Effector CD8-positive, alpha-beta T cell (primary cell): ENCODE data around the gene ATP8B1.
"Not testable (repeated sequence)": the region's sequence is repeated elsewhere in the genome, so short reads cannot be mapped to it uniquely, and the experiment has no call there.

Experiments
- DNase-seq: peaks from one replicate; lab custom pipeline; 2025; lab: John Stamatoyannopoulos, UW

The ATP8B1 gene

GRCh38 chr18:57719211-57719935 lies 83.7 kb downstream of the ATP8B1 start:
- not testable (repeated sequence) for DNase-seq

DNA sequence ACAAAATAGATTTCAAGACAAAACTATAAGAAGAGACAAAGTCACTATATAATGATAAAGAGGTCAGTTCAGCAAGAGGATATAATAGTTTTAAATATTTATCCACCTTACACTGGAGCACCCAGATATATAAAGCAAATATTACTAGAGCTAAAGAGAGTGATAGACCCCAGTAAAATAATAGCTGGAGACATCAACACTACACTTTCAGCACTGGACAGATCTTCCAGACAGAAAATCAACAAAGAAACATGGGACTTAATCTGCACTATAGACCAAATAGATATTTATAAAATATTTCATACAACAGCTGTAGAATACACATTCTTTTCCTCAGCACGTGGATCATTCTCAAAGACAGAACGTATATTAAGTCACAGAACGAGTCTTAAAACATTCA lies 86.6 kb downstream of the ATP8B1 start:
- no peak for DNase-seq

DNA sequence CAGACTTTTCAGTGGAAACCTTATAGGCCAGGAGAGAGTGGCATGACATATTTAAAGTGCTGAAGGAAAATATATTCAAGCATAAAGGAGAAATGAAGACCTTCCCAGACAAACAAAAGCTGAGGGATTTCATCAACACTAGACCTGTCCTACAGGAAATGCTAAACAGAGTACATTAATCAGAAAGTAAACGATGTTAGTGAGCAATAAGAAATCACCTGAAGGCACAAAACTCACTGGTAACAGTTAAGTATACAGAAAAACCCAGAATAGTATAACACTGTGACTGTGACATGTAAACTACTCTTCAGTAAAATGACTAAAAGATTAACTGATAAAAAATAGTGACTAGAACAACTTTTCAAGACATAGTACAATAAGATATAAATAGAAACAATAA lies 87.4 kb downstream of the ATP8B1 start:
- no peak for DNase-seq

- DNase-seq = no peak
Measured at GRCh38 chr18:57715073-57715472, 88.0 kb downstream of the ATP8B1 start.

DNA sequence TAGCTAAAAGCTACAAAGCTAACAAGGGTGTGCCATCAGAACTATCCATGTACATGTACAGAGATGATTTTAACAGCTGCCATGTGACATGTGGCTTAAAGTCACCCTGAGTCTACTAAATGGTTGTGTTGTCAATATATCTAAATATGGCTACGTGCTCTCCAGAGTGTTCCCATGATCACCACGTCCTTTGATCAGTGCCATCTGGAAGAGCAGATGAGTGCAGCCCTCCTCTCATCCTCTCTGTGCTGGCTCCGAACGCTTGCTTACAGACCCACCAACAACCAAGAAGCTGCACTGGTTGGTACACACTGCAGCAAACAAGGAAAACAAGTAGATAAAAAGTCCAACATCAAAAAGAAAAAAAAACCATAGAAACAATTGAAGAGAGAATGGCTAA lies 92.9 kb downstream of the ATP8B1 start:
- no peak for DNase-seq

DNA sequence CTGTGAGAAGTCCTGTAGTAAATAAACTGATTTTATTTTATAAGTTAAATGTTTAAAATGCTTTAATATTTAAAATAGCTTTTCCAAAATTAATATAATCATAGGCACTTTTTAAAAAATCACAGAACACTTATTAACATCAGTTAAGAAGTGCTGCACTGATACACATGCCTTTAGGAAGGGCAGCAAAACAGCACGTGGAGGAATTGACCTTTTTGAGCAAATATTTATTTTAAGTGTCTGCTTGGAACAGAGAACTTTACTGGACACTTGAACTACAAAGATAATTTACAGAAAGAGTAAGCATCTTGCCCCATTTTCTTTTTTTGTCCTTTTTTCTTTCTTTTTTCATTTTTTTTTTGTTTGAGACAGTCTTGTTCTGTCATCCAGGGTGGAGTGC lies 93.8 kb downstream of the ATP8B1 start:
- no peak for DNase-seq

GRCh38 chr18:57708288-57708687 lies 94.8 kb downstream of the ATP8B1 start:
- no peak for DNase-seq

GRCh38 chr18:57705832-57706595 lies 97.1 kb downstream of the ATP8B1 start:
- no peak for DNase-seq

- no peak for DNase-seq
Measured at GRCh38 chr18:57705011-57705410, 98.1 kb downstream of the ATP8B1 start.

DNA sequence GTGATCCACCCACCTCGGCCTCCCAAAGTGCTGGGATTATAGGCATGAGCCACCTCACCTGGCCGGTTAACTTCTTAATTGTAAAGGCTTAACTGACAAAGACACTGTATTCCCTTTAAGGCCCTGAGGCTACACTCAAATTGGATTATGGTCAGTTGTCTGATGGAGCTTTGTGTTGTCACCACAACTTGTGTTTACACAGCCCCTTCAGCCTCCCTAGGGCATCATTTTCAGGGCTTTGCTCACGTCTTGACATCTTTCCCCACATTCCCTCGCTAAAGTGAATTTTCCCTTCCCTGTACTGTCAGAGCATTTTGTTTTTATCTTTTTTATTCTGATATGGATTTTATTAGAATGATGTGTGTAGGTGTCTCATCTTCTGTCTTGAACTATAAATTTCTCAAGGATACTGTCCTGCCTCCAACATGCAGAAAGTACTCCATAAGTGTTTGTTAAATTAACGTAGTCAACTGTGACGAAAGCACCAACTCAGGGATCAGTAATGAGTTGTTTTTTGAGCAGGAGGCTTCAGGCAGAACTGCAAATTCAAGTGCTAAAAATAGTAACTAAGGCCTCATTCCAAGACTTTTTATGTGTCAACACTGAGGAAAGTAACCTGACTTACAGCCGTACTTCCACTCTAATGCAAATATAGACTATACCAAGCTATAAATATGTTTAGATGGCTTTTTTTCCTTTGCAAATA lies 104.4 kb downstream of the ATP8B1 start:
- DNase-seq = no peak

GRCh38 chr18:57697426-57697825 lies 105.7 kb downstream of the ATP8B1 start:
- DNase-seq = no peak

DNA sequence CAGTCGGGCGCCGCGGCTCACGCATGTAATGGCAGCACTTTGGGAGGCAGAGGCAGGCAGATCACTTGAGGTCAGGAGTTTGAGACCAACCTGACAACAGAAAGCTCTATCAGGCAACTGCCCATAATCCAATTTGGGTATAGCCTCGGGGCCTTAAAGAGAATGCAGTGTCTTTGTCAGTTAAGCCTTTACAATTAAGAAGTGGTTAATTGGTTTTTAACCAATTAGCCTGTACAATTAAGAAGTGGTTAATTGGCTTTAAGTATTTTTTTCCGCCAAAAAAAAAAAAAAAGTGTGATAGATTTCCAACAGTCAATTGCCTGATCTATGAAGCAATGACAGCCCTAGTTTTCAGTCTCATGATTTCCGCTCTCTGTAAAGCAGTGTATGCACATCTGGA lies 106.8 kb downstream of the ATP8B1 start:
- no peak for DNase-seq

- no peak for DNase-seq
Measured at GRCh38 chr18:57691363-57691762, 111.8 kb downstream of the ATP8B1 start.

- no peak for DNase-seq
Measured at GRCh38 chr18:57687970-57688369, 115.1 kb downstream of the ATP8B1 start.

DNA sequence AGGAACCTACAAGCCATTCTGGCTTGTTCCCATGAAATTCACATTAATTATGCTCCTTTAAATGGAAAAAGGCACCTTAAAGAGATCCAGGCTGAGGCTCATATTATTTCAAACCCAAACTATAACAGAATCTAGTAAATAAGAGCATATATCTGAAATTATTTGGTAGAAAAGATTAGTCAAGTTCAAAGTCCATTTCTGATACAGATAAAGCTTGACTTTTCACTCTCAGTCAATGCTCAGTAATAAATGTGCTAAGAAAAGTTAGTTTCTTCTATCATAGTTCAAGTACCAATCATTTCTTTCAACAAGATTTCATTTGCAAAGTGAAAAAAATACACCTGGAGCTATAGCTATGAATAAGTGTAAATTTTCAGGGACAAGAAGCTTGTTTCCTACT lies 119.6 kb downstream of the ATP8B1 start:
- DNase-seq = no peak

DNA sequence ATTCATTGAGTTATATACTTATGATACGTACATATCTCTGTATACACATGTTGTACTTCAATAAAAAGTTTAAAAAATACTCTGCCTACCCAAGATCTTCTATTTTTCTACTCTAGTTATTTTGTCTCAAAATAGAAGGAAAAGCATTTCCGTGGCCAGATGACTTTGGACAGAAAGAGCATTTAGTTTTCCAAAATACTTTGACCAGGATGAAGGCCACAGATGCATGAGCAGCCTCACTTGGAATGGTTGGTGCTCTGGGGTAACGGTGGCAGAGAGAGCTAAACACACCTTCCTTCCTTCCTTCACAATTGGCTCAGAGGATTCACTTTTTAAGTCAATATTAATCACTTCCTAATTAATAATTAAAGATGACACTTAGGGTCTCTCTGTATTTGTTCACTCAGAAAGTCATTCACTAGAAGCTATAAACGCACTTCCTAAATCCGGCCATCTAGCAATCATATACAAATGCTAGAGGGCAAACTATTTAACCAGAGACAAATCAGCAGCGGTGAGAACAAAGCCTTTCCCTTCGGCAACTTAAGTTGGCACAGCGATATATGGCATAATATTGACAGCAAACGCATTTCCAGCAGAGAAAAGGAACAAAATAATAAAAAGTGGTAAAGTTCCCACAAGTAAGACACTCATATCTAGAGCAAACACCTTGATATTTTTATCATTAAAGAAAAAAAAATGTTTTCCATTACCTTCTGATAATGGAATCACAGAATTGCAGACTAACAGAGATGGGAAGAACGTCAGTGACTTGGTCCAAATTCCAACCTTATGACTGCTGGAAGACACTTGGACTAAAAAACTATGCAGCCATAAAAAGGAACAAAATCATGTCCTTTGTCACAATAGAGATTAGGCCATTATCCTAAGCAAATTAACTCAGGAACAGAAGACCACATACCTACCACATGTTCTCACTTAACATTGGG lies 125.6 kb downstream of the ATP8B1 start:
- no peak for DNase-seq

DNA sequence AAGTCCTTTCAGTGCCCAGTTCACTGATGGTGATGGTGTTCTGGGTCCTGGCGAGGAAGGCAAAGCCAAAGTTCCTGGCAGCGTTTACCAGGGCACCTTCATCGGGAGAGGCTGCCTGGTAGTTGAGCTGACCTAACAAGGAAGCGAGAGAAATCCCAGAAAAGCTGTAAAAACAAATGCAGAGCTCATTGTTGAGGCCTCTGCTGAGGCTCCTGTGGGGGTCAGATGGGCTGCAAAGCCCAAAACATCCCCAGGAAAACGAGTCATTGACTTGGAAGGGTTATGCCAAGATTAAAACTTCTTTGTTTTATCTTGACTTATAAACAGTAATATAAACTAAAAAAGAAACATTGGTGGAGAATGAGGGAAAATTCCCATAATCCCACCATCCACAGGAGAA lies 128.2 kb downstream of the ATP8B1 start:
- no peak for DNase-seq

DNA sequence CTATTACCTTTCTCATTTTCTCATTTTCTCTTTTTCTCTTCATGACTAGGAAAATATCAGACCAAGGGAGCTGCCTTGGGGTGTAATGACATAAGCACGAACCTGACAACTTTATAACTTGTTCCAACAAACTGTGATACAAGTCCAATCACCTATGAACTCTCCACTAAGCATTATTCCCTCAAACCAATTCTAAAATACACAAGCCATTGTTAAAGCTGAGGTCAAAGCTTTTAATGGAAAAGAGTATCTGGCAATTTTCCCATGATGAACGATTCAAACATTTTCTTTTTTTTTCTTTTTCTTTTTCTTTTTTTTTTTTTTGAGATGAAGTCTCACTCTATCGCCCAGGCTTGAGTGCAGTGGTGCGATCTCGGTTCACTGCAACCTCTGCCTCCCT lies 133.1 kb downstream of the ATP8B1 start:
- DNase-seq = no peak

DNA sequence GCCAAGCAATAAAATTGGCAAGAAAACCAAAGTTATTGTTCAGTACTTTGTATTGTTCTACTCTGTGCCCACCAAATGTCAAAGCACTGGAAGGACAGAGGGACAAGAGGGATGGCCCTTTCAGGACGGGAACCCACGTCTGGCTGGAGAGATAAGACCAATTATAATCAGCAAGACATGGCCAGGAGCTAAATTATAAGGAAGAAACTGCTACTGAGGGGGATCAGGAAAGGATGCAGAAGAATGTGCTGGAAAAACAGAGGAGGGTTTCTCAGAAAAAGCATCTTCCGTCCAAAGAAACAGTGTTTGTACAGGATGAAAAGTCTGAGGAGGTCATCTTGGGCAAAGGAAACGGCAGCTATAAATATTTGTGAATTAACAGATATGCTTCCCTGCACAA lies 135.1 kb downstream of the ATP8B1 start:
- DNase-seq = no peak

DNA sequence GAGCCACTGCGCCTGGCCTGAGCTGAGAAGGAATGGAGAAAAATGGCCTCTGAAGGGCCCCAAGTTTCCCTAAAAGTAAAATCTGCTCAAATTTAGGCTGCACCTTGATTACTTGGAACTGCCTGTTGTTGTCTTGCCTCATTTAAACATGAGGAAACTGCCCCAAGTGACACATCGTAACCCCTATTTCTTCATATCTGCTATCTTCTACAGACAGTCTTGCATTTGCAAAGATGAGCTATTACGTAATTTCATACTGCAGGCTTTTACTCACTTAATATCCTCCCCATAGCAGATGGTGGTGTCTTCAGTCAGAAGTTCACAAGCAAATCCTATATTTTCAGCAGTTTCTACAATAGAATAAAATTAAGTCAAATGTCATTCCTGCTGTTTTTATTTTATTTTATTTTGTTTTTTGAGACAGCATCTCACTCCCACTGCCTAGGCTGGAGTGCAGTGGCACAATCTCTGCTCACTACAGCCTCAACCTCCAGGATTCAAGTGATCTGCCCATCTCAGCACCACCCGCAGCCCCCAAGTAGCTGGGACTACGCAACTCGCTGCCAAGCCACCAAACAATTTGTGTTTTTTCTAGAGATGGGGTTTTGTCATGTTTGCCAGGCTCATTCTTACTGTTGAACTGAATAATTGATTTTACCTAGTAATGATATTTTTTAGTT lies 136.2 kb downstream of the ATP8B1 start:
- DNase-seq = no peak

GRCh38 chr18:57664568-57665165 lies 138.4 kb downstream of the ATP8B1 start:
- DNase-seq = no peak
